ENCODE results near the gene CENPK.

GRCh38 chr5:65556718-65557117, 6.2 kb downstream of the CENPK start:
- TF ChIP-seq CTCF (IDR thresholded peaks at IDR 0.05) (no peak), ZFX (IDR thresholded peaks at IDR 0.05; ENCODE audit: borderline replicate concordance) (no peak)
